CD4-positive, alpha-beta T cell (primary cell): ENCODE data around the gene AGAP1. TPM values are rescaled to one million over a fixed set of nuclear protein-coding genes. Genes with fewer than 3 reads are reported as not detected.
"Not testable (repeated sequence)": the region's sequence is repeated elsewhere in the genome, so short reads cannot be mapped to it uniquely, and the experiment has no call there.

ENCODE experiments used
- ATAC-seq: fragments of 200-7000 bp; cut with Tn5 transposase; one replicate; pipeline ENCODE4 v1.10.0; 2022; ENCODE audit warnings: mild to moderate bottlenecking; ENCODE audit not compliant: poor library complexity
- CTCF ChIA-PET: fragments of 350-600 bp; sonication (Branson Sonifier 250); formaldehyde crosslinking; loops from one replicate; lab custom pipeline; 2021; ENCODE audit warnings: antibody characterized with exemption, inconsistent platforms; lab: Charles Lee
- POLR2A ChIA-PET: fragments of 350-600 bp; sonication (Branson Sonifier 250); formaldehyde crosslinking; loops from one replicate; lab custom pipeline; 2021; ENCODE audit warnings: antibody characterized with exemption, inconsistent platforms; lab: Charles Lee
- DNase-seq, 14 experiments: peaks; one replicate each; pipeline ENCODE4 v3.0.0-alpha.2; 2013 to 2020; ENCODE audit warnings: mixed read lengths in 2 of 14
- H3K27ac ChIP-seq, 2 donors: one replicate each; pipeline versions ENCODE4 v1.5.1 to v1.7.0; 2013; ENCODE audit warnings: low read length in 2 of 2, low read depth in 1 of 2, mild to moderate bottlenecking in 1 of 2
- H3K27me3 ChIP-seq, 2 experiments: 1 replicate in 1 of 2; 2 replicates in 1 of 2; pipeline versions ENCODE4 v1.6.1 to v1.7.0; 2013; ENCODE audit warnings: low read length in 2 of 2, control low read depth in 1 of 2, mild to moderate bottlenecking in 1 of 2, moderate library complexity in 1 of 2; ENCODE audit not compliant: insufficient read depth in 2 of 2, control insufficient read depth in 1 of 2
- H3K36me3 ChIP-seq: one replicate; pipeline ENCODE4 v1.6.1; 2013; ENCODE audit warnings: low read length, control low read depth; ENCODE audit not compliant: insufficient read depth
- H3K4me1 ChIP-seq: one replicate; pipeline ENCODE4 v1.6.1; 2013; ENCODE audit warnings: low read length, control low read depth; ENCODE audit not compliant: insufficient read depth
- H3K4me3 ChIP-seq: one replicate; pipeline ENCODE4 v1.5.1; 2013; ENCODE audit warnings: mild to moderate bottlenecking, low read length, moderate library complexity
- H3K9me3 ChIP-seq, 2 experiments: 1 replicate in 1 of 2; 2 replicates in 1 of 2; pipeline versions ENCODE4 v1.6.1 to v1.7.0; 2013; ENCODE audit warnings: low read length in 2 of 2, mild to moderate bottlenecking in 2 of 2, control low read depth in 1 of 2, moderate library complexity in 1 of 2; ENCODE audit not compliant: control insufficient read depth in 1 of 2, insufficient read depth in 1 of 2
- H3K27ac Mint-ChIP-seq: one replicate; pipeline ENCODE4 v1.8.0; 2020; ENCODE audit warnings: mixed read lengths
- H3K27me3 Mint-ChIP-seq: one replicate; pipeline ENCODE4 v1.8.0; 2021; ENCODE audit warnings: mixed read lengths
- H3K36me3 Mint-ChIP-seq: one replicate; pipeline ENCODE4 v1.8.0; 2021; ENCODE audit warnings: low read depth, mixed read lengths
- H3K4me1 Mint-ChIP-seq: one replicate; pipeline ENCODE4 v1.8.0; 2021; ENCODE audit warnings: low read depth, mixed read lengths
- H3K4me3 Mint-ChIP-seq: one replicate; pipeline ENCODE4 v1.8.0; 2020; ENCODE audit warnings: mild to moderate bottlenecking, mixed read lengths
- H3K9me3 Mint-ChIP-seq: one replicate; pipeline ENCODE4 v1.8.0; 2020; ENCODE audit warnings: mixed read lengths
- intact Hi-C, 2 experiments: fragments of 100-400 bp; cut with DNase I in 1 of 2; cut with micrococcal nuclease in 1 of 2; formaldehyde crosslinking; loops; one replicate each; pipeline versions ENCODE4 v1.15.1 to v1.9.0; 2023 to 2025; cut with DNase I, micrococcal nuclease
- total RNA-seq, 174 experiments: library from RNA in 2 of 174; stranded (reverse) in 2 of 174; gene quantifications; one replicate each; pipeline ENCODE4 v1.2.3 and lab custom pipeline; 2021 to 2026
- TF ChIP-seq, protein P1 (sequence below): fragments of 200-600 bp; IDR thresholded peaks from one replicate; pipeline ENCODE4 v1.8.0; 2022; ENCODE audit warnings: antibody characterized with exemption, mild to moderate bottlenecking

The AGAP1 gene
- total RNA-seq, 2 experiments from 2014 or later, result 2.6 to 3.1 TPM

DNA sequence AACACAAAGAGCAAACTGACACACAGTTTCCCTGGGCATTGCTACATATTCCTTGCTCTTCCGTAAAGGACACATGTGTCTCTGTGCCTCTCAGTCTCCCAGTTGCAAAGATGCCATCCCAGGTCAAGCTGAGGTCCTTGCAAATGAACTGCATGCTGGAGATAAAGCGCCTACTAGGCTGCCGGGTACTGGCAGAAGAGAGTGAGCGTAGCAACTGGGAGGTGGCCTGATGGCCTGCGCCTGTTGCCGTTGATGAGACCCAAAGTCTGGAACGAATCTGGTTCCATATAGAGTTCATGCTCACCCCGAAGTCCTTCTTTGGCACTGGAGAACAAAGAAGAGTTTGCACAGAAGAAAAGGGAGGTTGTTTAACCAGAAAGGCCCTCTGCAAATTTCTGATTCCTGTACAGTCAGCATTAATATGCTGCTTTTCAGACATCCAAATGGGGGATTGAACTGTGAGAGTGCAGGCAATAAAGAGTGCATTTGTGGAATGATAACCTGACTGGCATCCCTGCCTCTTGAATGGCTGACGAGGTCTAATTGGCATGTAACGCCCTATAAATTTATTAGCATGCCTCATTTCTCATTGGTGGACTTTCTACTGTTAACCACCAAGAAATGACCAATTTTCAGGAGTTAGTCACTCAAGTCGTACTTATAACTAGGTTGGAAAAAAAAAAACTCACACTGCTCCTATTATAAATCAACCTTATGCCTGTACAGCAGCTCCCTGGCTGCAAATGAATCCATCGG, 595.6 kb downstream of the AGAP1 start:
- H3K4me1 ChIP-seq, result no peaks in the 10 kb centered on the region
- H3K27ac ChIP-seq, result no peak overlapping the region
- DNase-seq (no peak), ATAC-seq (no peak)
- no peaks in the 10 kb centered on the region for H3K27me3 ChIP-seq
- peaks cover 9% of the 10 kb centered on the region for H3K27me3 Mint-ChIP-seq
- no peaks in the 10 kb centered on the region for H3K36me3 Mint-ChIP-seq
- no peaks in the 10 kb centered on the region for H3K9me3 Mint-ChIP-seq
- no peak overlapping the region for H3K4me3 ChIP-seq
- ChIA-PET POLR2A (no interaction called here), CTCF (no interaction called here)
- no peak overlapping the region for H3K27ac Mint-ChIP-seq
- no peaks in the 10 kb centered on the region for H3K4me1 Mint-ChIP-seq
- peaks cover 0 to 5% of the 10 kb centered on the region in 2 experiments for H3K9me3 ChIP-seq
- no peak overlapping the region for H3K4me3 Mint-ChIP-seq
- TF ChIP-seq, protein P1, sequence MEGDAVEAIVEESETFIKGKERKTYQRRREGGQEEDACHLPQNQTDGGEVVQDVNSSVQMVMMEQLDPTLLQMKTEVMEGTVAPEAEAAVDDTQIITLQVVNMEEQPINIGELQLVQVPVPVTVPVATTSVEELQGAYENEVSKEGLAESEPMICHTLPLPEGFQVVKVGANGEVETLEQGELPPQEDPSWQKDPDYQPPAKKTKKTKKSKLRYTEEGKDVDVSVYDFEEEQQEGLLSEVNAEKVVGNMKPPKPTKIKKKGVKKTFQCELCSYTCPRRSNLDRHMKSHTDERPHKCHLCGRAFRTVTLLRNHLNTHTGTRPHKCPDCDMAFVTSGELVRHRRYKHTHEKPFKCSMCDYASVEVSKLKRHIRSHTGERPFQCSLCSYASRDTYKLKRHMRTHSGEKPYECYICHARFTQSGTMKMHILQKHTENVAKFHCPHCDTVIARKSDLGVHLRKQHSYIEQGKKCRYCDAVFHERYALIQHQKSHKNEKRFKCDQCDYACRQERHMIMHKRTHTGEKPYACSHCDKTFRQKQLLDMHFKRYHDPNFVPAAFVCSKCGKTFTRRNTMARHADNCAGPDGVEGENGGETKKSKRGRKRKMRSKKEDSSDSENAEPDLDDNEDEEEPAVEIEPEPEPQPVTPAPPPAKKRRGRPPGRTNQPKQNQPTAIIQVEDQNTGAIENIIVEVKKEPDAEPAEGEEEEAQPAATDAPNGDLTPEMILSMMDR, result no peak
- H3K36me3 ChIP-seq, result no peaks in the 10 kb centered on the region
- intact Hi-C loops, result no loop called here

DNA sequence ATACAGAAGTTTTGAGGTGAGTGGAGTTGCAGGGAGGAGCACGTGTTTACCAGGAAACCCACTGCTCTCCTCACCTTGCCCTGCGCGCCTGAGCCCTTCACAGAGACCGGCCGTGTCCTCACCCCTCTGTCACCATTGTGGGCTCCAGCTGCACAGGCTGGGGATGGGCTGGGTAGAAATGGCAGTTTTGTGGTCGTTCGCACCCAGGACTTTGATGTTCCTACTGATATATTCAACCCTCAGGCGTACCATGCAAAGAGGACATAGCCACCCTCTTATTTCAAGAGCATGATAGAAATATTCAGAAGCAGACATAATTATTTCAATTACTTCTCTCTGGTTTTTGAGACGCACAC, 596.2 kb downstream of the AGAP1 start:
- Histone ChIP-seq H3K27ac (no peak overlapping the region), H3K9me3 (peaks cover 0 to 5% of the 10 kb centered on the region in 2 experiments), H3K27me3 (no peaks in the 10 kb centered on the region), H3K4me1 (no peaks in the 10 kb centered on the region), H3K36me3 (no peaks in the 10 kb centered on the region), H3K4me3 (no peak overlapping the region)
- H3K36me3 Mint-ChIP-seq, result no peaks in the 10 kb centered on the region
- ChIA-PET CTCF (no interaction called here), POLR2A (no interaction called here)
- peaks cover 9% of the 10 kb centered on the region for H3K27me3 Mint-ChIP-seq
- ATAC-seq, result no peak
- H3K27ac Mint-ChIP-seq, result no peak overlapping the region
- no peaks in the 10 kb centered on the region for H3K9me3 Mint-ChIP-seq
- DNase-seq, result no peak
- H3K4me3 Mint-ChIP-seq, result no peak overlapping the region
- no peaks in the 10 kb centered on the region for H3K4me1 Mint-ChIP-seq
- intact Hi-C loops, result no loop called here
- TF ChIP-seq, protein P1, result no peak

DNA sequence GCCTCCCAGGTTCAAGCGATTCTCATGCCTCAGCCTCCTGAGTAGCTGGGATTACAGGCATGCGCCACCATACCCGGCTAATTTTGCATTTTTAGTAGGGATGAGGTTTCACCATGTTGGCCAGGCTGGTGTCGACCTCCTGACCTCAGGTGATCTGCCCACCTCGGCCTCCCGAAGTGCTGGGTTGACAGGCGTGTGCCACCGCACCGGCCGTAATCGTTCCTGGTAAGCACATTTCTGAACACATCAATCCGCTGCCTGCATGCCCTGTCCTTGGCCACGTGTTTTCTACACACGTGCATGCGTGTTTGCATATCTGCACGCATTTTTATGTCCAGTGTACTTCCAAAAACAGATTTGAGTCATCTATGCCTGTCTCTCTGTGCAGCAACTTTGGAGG, 597.0 kb downstream of the AGAP1 start:
- H3K4me3 Mint-ChIP-seq, DNase-seq, intact Hi-C loops, H3K27ac ChIP-seq, CTCF ChIA-PET, H3K4me3 ChIP-seq, H3K36me3 ChIP-seq, H3K27me3 Mint-ChIP-seq, H3K9me3 Mint-ChIP-seq, POLR2A ChIA-PET, H3K27me3 ChIP-seq, H3K9me3 ChIP-seq, H3K27ac Mint-ChIP-seq, ATAC-seq, H3K4me1 Mint-ChIP-seq, H3K4me1 ChIP-seq, H3K36me3 Mint-ChIP-seq: not testable (repeated sequence)

DNA sequence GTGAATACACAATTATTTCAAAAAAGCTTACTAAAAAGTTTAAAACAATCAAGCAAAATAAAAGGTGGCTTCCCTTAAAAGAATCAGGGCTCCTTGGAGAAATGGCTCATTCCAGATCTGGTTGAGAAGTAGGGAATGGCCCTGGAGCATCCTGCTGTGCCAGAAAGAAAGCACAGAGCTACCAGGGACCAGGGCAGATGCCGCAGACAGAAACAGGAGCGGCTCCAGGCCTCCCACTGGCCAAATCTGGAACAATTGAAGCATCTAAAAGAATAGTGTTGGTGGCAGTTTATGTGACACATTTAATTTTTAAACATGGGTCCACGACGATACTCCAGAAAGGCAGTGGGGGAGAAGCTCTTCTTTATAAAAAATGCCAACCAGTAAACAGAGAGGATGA, 598.9 kb downstream of the AGAP1 start:
- no peaks in the 10 kb centered on the region for H3K36me3 ChIP-seq
- H3K4me1 Mint-ChIP-seq, result no peaks in the 10 kb centered on the region

More for the DNA sequence above, 598.9 kb downstream of the AGAP1 start:
- Mint-ChIP-seq H3K4me3 (no peak overlapping the region), H3K9me3 (no peaks in the 10 kb centered on the region), H3K27me3 (peaks cover 5% of the 10 kb centered on the region), H3K27ac (no peak overlapping the region), H3K36me3 (no peaks in the 10 kb centered on the region)
- intact Hi-C loops, result loop anchor here in 1 of 2 experiments (2.0 kb wide), 1 partner anchor 16 kb away; no protein-coding TSS in a partner anchor
- ChIA-PET CTCF (no interaction called here), POLR2A (no interaction called here)
- Histone ChIP-seq H3K4me3 (no peak overlapping the region), H3K27me3 (no peaks in the 10 kb centered on the region), H3K27ac (no peak overlapping the region), H3K9me3 (peaks cover 0 to 5% of the 10 kb centered on the region in 2 experiments), H3K4me1 (no peaks in the 10 kb centered on the region)
- no peak for ATAC-seq
- TF ChIP-seq, protein P1, result no peak
- no peak for DNase-seq
